ENCODE measurements around the gene GPC3.

DNA sequence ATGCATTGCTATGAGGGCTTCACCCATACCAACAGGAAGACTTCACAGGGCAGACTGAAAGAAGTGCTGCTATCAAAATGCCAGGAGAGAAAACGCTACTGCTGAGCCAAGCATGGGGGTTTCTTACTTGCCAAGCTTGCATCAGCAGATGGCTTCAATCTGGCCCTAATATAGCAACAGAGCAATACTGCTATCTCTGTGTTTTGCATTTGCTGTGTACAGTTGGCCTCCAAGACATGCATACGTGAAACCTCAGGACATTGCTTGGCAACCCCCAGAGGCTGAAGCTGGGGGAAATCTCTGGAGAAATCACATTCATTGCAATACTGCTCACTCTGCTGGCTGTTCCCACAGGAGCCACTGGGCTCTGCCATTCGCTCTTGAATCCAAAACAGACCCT is 442.9 kb downstream of the GPC3 start:
- TF ChIP-seq, protein P1, sequence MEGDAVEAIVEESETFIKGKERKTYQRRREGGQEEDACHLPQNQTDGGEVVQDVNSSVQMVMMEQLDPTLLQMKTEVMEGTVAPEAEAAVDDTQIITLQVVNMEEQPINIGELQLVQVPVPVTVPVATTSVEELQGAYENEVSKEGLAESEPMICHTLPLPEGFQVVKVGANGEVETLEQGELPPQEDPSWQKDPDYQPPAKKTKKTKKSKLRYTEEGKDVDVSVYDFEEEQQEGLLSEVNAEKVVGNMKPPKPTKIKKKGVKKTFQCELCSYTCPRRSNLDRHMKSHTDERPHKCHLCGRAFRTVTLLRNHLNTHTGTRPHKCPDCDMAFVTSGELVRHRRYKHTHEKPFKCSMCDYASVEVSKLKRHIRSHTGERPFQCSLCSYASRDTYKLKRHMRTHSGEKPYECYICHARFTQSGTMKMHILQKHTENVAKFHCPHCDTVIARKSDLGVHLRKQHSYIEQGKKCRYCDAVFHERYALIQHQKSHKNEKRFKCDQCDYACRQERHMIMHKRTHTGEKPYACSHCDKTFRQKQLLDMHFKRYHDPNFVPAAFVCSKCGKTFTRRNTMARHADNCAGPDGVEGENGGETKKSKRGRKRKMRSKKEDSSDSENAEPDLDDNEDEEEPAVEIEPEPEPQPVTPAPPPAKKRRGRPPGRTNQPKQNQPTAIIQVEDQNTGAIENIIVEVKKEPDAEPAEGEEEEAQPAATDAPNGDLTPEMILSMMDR (conservative IDR thresholded peaks at IDR 0.05; ENCODE audit: low read depth, low read length) = no peak
- TF ChIP-seq POLR2A (IDR thresholded peaks at IDR 0.05; ENCODE audit: low read depth, low read length) = no peak
- no peak for TF ChIP-seq SMC3 (IDR thresholded peaks at IDR 0.05; ENCODE audit: low read depth, low read length)
- TF ChIP-seq, protein P2, sequence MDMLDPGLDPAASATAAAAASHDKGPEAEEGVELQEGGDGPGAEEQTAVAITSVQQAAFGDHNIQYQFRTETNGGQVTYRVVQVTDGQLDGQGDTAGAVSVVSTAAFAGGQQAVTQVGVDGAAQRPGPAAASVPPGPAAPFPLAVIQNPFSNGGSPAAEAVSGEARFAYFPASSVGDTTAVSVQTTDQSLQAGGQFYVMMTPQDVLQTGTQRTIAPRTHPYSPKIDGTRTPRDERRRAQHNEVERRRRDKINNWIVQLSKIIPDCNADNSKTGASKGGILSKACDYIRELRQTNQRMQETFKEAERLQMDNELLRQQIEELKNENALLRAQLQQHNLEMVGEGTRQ (IDR thresholded peaks at IDR 0.05; ENCODE audit: low read depth, low read length) = no peak
- TF ChIP-seq RCOR1 (IDR thresholded peaks at IDR 0.05; ENCODE audit: insufficient replicate concordance, low read length) = no peak
- TF ChIP-seq CEBPB (IDR thresholded peaks at IDR 0.05; ENCODE audit: low read depth, low read length) = no peak
- TF ChIP-seq RFX5 (IDR thresholded peaks at IDR 0.05; ENCODE audit: low read depth, low read length) = no peak
- TF ChIP-seq CHD1 (IDR thresholded peaks at IDR 0.05; ENCODE audit: low read depth, low read length) = no peak
- TF ChIP-seq MAFK (IDR thresholded peaks at IDR 0.05; ENCODE audit: low read depth, low read length) = no peak
- TF ChIP-seq FOS (IDR thresholded peaks at IDR 0.05; ENCODE audit: low read depth, low read length) = no peak
- TF ChIP-seq NFE2L2 (IDR thresholded peaks at IDR 0.05; ENCODE audit: low read depth, low read length) = no peak

Measured in IMR-90 (cell line).